Measurements from ENCODE around the gene HOXA9.

GRCh38 chr7:27205325-27206280 is 40.3 kb upstream of the HOXA9 start:
- TF ChIP-seq CTCF (optimal IDR thresholded peaks at IDR 0.05 in 1 of 3, IDR thresholded peaks at IDR 0.05 in 1 of 3, conservative IDR thresholded peaks at IDR 0.05 in 1 of 3; ENCODE audit: extremely low read depth in 1 of 3, insufficient read depth in 2 of 3, low read length in 3 of 3) = no peak
- TF ChIP-seq EZH2 (IDR thresholded peaks at IDR 0.05; ENCODE audit: low read length) = peak; percentile 99

All from keratinocyte (primary cell).